HL-60 (cell line): ENCODE data around the gene ZNF648.

Experiments used
- CTCF ChIP-seq: IDR thresholded peaks from one replicate; pipeline ENCODE4 v1.5.1; 2011; ENCODE audit warnings: low read length, control low read depth, inconsistent platforms; ENCODE audit not compliant: insufficient read depth
- GABPA ChIP-seq: IDR thresholded peaks from 2 replicates; pipeline ENCODE4 v1.6.1; 2012; ENCODE audit warnings: low read depth
- POLR2AphosphoS5 ChIP-seq: IDR thresholded peaks from 2 replicates; pipeline ENCODE4 v1.6.1; 2012; ENCODE audit warnings: low read depth
- REST ChIP-seq: IDR thresholded peaks from 2 replicates; pipeline ENCODE4 v1.6.1; 2012; ENCODE audit warnings: low read depth; ENCODE audit not compliant: insufficient replicate concordance
- SPI1 ChIP-seq: IDR thresholded peaks from 2 replicates; pipeline ENCODE4 v1.6.1; 2012; ENCODE audit warnings: low read depth, mild to moderate bottlenecking, borderline replicate concordance

- TF ChIP-seq CTCF, result no peak
- TF ChIP-seq POLR2AphosphoS5, result no peak
- no peak for TF ChIP-seq GABPA
- no peak for TF ChIP-seq SPI1
- TF ChIP-seq REST, result no peak
Observed at GRCh38 chr1:182093781-182094180, 32.3 kb upstream of the ZNF648 start.
